GM18517 (cell line): Measurements from ENCODE around the gene DPF1.

Experiments
- ATAC-seq: cut with Tn5 transposase; IDR thresholded peaks from one replicate; pipeline ENCODE4 v1.9.1; 2021; ENCODE audit warnings: mild to moderate bottlenecking, moderate library complexity; ENCODE audit not compliant: unreplicated experiment

The DPF1 gene

DNA sequence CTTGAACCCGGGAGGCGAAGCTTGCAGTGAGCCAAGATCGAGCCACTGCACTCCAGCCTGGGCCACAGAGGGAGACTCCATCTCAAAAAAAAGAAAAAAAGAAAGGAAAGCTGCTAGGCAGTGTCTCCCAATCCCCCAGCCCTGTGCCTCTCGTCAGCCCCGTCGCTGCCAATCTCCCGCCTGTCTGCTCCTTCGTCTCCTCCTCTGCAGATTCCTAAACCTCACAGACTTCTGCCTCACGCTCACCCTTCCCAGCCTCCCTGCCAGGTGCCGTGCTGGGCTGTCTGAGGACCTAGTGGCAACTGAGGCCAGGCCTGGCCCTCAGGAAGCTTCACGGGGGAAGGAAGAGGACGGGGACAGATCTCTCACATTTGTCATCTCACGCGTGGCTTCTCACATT lies 21.5 kb downstream of the DPF1 start:
- ATAC-seq = no peak

DNA sequence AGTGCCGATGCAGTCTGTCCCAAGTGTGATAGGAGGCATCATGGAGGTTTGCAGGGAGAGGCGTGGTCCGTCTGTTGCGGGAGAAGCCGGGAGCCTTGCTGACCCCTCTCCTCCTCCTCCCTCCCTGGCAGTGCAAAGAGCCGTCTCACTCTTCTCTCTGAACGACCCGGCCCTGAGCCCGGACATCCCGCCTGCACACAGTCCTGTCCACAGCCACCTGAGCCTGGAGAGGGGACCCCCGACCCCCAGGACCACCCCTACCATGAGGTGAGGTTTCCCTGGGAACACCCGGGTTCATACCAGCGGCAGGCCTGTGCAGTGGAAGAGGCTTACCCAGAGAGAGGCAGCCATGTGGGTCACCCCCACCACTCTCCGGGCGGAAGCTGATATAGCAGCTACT lies 22.3 kb downstream of the DPF1 start:
- ATAC-seq = no peak

DNA sequence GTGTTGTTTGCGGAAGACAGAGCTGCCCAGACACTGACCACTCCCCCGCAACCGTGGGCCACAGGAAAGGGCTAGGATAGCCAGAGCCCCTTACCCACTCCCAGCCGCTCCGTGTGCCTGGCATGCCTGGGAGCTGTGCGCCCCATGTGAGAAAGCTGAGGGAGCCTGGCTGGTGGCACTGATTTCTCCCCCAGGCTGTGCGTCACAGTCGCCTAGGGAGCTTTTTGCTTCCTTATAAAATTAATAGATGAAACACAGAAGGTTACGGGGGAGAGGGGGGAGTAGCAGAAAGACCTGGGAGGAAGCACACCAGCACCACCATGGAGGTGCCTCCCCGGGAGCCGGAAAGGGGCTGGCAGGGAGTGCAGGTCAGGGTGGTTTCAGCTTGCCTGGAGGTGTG lies 24.7 kb downstream of the DPF1 start:
- ATAC-seq = no peak

DNA sequence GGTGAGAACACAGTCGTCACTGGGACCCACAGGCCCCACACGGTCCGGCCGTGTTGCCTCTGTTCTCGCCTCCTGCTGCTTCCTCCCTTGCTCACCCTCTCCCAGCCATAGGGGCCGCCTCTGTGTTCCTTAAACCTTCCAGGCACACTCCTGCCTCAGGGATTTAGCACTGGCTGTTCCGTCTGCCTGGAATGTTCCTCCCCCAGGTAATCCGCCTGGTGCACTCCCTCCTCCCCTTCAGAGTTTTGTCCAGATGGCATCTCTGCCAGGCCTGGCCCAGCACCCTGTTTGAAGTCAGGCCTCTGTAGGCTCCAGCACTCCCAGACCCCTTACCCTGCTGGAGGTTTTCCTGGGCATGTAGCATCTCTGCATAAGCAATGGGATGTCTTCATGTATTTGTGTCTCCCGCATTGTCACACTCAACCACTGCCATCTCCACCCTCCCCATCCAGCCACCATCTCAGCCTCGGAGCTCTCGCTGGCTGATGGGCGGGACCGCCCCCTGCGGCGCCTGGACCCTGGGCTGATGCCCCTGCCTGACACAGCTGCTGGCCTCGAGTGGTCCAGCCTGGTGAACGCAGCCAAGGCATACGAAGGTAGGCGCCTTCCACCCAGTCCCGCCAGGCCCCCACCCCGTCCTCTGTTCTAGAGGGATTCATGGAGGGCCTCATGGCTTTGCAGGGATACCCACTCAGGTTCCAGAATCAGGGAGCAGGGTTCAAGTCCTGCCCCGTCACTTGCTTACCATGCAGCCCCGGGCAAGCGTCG lies 25.9 kb downstream of the DPF1 start:
- ATAC-seq = no peak

DNA sequence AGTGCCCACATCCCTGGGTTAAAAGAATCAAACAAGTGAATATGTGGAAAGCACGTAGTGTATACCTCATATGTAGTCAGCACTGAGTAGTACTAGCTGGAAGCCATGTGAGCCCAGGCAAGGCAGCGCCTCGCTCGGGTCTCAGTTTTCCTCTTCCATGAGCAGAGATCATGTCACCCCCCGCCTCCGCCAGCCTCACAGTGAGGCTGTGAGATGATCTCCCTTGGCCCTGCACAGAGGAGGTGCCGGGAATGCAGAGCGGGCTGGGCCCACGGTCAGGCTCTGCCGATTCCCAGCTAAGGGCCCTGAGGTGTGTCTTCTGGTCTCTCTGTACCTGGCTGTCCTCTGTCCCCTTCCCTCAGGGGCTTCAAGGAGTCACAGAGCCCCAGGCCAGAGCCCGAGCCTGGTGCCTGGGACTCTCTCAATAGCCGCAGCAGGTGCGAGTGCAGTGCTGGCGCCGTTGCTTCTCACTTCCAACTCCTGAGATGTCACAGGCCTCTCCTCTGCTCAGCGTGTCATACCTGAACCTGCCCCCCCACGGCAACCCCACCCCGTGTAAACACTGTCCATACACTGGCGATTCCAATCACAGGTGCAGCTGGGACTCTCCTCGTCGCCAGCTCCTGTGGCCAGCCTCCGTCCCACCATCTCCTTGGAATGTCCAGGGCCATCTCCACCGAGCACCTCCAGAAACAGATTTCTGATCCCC lies 26.9 kb downstream of the DPF1 start:
- no peak for ATAC-seq

DNA sequence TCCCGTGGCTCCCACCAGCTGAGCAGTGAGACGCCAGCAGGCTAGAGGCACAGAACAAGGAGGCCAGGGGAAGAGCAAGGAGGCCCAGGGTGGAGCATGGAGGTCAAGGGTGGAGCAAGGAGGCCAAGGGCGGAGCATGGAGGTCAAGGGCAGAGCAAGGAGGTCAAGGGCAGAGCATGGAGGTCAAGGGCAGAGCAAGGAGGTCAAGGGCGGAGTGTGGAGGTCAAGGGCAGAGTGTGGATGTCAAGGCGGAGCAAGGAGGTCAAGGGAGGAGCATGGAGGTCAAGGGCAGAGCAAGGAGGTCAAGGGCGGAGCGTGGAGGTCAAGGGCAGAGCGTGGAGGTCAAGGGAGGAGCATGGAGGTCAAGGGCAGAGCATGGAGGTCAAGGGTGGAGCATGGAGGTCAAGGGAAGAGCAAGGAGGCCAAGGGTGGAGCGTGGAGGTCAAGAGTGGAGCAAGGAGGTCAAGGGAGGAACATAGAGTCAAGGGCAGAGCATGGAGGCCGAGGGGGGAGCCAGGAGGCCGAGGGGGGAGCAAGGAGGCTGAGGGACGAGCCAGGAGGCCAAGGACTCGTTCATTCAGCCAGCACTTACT lies 27.7 kb downstream of the DPF1 start:
- no peak for ATAC-seq

DNA sequence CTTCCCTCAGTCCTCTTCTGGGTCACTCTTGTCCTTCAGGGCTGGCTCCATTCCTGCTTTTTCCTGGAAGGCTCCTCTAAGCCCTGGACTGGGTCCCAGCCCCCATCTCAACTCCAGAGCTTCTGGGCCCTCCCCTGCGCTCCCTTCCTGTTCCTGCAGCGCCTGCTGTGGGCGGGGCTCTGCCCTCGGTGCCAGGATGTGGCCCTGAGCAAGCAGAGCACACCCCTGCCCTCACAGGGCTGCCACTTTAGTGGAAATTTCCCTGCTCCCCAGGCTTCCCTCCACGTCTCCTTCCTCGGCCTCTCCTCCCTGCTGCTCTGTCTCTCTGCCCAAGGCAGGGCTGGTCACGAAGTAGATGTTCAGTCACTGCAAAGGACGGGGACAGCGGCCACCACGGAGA lies 28.8 kb downstream of the DPF1 start:
- ATAC-seq = no peak

DNA sequence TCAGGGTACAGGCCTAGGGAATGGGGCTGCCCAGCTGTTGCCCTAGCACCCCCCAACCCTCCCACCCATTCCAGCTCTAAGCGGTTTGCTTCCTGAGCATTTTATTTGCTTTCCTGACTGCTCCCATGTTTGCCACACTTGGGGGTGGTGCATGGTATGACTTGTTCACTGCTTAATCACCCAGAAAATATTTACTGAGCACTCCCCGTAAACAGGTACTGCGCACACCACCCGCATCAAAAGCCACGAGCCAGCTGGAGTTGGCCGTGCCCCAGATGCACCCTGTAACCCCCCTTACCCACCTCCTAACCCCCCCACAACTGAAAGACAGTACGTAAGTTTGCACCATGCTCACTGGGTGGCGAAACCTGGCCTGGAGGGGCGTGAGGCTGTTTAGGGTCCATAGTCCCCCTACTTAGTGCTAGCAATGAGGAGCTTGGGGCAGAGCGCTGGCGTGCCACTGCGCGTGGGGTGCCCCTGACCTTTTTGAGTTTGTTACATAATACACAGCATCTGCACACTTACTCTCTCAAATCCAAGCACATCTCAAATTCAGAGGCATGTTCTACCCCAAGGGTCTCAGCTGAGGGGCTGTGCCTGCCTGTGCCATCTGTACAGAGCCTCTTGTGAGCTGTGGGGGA lies 29.8 kb downstream of the DPF1 start:
- no peak for ATAC-seq

DNA sequence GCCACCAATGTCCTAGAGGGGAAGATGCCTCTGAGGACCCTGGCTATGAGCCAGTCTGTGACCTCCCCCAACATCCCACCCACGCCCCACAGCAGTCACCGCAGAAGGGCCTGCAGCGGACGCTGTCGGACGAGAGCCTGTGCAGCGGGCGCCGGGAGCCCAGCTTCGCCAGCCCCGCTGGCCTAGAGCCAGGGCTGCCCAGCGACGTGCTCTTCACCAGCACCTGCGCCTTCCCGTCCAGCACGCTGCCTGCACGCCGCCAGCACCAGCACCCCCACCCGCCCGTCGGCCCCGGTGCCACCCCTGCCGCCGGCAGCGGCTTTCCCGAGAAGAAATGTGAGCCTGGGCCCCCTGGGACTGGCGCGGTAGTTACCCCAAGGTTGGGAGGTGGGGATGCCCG lies 30.6 kb downstream of the DPF1 start:
- no peak for ATAC-seq

DNA sequence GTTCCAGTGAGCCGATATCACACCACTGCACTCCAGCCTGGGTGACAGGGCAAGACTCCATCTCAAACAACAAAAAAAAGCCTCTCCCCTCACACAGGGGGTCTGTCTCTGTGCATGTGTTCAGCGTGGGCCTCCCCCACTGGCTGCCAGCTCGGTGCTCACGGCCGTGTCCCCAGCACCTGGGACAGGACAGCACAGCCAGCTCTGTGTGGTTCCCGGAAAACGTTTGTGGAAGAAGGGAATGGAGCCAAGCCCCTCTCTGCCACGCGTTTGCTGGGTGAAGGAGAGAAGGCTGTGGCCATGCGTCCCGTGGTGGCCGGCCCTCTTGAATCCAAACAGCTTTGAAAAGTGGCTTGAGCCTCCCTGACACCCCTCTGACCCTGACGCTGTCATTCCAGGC lies 32.3 kb downstream of the DPF1 start:
- no peak for ATAC-seq

DNA sequence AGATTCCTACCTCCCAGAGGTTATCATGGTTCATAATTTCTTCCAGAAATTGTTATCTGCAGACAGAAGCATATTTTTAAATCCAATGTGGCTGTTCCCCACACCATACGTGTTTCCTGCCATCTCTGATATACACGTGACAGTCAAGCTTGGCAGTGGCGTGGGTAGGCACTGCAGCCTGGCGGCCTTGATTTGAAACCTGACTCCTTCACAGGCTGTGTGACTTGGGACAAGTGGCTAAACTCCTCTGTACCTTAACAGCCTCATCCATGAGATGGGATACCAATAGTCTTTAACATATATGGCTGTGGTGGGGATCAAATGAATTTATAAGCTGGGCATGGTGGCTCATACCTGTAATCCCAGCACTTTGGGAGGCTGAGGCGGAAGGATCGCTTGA lies 33.2 kb downstream of the DPF1 start:
- ATAC-seq = no peak

DNA sequence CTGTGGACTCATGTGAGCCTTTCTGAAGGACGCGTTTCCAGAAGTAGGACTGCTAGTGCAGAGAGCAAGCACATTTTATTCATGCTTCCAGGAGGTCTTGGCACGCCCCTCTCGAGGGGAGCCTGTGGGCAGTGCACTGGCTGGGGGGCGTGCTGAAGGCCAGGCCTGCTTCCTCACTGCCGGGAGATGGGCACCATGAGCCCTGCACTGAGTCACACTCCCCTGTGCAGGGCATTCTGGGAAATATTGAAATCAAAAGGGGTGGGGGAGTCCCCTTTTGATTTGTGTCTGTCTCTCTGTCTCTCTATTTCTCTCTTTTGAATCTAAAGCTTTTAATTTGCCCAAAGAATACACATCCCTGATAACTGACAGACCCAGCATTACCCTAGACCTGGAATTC lies 34.0 kb downstream of the DPF1 start:
- no peak for ATAC-seq

DNA sequence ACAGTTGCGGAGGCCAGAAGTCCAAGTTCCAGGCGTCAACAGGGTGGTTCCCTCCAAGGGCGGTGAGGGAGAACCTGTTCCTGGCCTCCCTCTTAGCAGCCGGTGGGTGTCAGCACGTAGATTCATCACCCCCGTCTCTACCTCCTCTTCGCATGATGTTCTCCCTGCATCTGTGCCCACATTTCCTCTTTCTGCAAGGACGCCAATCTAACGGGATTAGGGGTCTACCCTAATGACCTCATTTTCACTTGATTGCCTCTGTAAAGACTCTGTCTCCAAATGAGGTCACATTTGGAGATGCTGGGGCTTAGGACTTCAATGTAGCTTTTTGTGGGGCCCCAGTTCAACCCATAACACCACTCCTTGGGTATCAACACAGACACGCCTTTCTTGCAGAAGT lies 38.5 kb downstream of the DPF1 start:
- no peak for ATAC-seq

DNA sequence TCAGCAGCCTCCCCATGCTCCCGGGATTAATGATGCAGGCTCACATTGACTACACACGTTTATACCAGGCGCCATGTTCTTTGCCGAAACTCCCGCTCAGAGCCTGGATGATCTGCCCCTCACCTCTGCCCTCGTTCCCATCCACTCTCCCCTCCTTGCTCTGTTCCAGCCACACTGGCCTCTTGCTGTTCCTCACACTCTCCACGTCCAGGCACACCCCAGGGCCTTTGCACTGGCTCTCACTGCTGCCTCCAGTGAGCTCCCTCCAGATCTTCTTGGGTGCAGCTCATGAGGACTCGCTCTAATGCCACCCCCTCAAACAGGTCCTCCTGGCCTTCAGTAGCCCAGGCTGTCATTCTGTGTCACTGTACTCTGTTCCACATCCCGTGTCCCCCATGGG lies 39.2 kb downstream of the DPF1 start:
- no peak for ATAC-seq

DNA sequence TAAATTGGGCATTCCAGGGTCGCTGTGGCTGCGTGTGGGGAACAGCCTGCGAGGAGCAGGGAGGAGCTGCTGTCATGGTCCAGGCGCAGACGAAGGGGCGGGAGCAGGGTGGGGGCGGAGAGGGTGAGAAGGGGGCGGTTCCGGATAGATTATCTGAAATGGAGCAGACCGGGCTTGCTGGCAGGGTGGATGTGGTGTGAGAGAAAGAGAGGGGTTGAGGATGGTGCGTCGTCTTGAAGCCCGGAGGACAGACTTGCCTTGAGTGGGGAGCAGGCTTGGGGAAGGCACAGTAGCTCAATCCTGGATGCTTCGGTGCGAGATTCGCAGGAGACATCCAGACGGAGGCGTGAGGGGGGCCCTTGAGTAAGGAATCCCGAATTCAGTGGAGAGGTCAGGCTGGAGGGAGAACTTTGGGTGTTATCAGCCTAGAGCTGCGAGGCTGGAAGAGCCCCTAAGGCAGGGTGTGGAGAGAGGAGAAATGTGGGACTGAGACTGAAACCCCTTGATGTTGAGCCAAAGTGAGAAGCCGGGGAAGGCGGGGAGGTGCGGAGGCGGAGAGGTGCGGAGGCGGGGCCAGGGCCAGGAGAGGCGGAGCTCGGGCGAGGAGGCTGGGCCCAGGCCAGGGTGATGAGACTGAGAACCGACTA lies 40.6 kb downstream of the DPF1 start:
- ATAC-seq = no peak

DNA sequence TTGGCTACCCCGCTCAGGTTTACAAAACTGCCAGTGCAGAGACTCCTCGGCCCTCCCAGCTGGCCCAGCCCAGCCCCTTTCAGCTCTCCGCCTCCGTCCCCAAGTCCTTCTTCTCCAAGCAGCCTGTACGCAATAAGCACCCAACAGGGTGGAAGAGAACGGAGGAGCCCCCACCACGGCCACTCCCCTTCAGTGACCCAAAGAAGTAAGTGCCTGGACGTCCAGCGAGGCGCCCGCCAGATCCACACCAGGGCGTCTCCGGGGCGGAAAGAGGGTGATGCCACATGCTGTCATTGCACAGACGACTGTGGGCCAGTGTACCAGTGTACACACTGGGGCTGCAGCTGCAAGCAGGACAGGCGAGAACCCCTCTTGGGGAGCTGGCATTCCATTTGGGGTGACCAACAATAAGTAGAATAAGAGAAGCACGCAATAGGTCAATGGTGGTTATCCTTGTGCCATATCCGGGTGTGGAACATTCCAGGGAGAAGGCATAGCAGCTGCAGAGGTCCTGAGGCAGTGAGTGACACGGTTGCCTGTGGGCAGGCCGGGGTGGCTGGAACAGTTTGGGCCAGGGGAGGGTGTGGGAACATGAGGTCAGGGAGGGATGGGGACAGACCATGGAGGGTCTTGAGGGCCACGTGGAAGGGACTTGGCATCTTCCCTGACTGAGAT lies 41.3 kb downstream of the DPF1 start:
- no peak for ATAC-seq

DNA sequence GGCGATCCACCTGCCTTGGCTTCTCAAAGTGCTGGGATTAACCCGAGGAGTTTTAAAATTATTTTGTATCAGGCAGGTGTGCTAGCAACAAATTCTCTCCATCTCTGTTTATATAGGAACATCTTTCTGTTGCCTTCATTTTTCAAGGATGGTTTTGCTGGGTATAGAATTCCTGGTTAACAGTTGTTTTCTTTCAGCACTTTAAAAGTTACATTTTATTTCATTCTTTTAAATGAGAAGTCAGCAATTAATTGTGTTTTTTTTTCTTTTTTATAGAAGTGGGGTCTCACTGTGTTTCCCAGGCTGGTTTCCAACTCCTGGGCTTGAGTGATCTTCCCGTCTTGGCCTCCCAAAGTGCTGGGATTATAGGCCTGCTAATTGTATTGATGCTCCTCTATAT lies 44.0 kb downstream of the DPF1 start:
- ATAC-seq = no peak

DNA sequence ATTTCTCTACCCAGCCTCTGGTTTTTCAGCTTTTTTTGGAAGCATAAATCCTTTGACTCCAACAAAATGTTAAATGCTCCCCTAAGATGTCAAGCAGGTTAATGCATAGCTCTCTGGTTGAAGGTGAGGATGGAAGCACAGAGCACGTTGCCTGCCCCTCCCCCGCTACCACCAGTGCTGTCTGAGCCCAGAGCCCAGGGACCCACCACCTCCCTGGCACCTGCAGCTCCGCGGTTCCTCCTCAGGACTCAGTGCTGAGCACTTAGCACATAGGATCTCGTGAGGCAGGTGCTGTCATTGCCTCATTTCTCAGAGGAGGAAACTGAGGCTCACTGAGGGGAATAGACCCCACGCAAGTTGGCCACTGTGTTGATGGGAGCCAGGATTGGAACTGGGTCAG lies 48.6 kb downstream of the DPF1 start:
- ATAC-seq = no peak

DNA sequence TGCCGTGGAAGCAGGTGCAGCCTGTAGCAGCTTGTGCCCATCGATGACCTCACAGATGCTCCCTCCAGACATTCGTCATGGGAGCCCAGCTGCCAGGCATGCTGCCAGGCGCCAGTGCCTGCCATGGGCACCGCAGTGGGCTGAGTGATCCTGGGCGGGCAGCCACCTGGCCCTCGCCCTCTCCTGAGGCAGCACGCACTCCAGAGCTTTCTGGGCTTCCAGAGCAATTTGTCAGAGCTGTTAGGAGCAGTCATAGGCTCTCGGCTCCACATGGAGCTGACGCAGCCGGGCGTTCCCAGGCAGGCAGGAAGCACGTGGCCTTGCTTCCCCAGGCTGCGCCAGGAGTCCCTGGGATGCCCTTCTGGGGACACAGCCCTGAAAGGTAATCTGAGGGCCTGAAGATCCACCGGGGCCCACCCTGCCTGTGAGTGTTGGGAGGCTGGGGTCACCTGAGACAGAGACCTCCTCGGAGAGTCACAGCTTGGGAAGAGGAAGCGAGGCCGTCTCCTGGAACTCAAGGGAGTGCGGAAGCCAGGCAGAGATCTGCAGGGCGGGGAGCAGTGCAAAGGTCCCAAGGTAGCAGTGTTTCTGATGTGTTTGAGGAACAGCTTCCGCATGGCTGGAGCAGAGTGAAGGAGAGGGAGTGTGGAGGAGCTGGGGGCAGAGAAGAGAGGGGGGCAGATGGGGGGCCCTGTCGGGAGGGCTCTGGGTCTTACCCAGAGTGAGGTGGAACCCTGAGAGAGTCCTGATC lies 50.6 kb downstream of the DPF1 start:
- ATAC-seq = no peak

DNA sequence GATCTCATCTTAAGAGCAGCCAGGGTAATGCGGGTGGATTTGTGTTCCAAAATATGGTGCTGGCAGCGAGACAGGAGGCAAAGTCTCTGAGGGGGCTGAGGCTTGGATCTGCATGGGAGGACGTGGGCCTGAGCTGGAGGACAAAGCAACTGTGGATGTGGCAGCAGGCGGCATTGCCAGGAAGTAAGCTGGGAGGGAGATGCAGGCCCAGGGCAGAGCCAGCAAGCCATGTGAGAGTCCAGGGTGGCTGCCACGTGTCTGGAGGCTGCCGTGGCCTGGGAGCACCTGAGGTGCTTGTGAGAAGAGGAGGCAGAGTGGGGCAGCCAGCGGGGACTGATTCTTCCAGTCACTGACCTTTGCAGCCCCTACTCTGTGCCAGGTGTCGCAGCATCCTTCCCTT lies 52.0 kb downstream of the DPF1 start:
- no peak for ATAC-seq
